HG03175 (cell line): ENCODE results near the gene ANKRD30B.
"Not testable (repeated sequence)": the region's sequence is repeated elsewhere in the genome, so short reads cannot be mapped to it uniquely, and the experiment has no call there.

ENCODE experiments used
- ATAC-seq: cut with Tn5 transposase; IDR thresholded peaks from one replicate; pipeline ENCODE4 v1.9.1; 2021; ENCODE audit warnings: mild to moderate bottlenecking, moderate library complexity; ENCODE audit not compliant: unreplicated experiment

Gene ANKRD30B

GRCh38 chr18:14747513-14748474 is at the start of gene ANKRD30B:
TSS of gene ANKRD30B (plus strand) at chr18:14748172. CDS start at chr18:14748420, 248 bp downstream.
- ATAC-seq: no peak

GRCh38 chr18:14701286-14702040 is 46.5 kb upstream of the ANKRD30B start:
- ATAC-seq: not testable (repeated sequence)

GRCh38 chr18:14709761-14710160 is 38.2 kb upstream of the ANKRD30B start:
- not testable (repeated sequence) for ATAC-seq

GRCh38 chr18:14721569-14721968 is 26.4 kb upstream of the ANKRD30B start:
- not testable (repeated sequence) for ATAC-seq

- not testable (repeated sequence) for ATAC-seq
These were observed 8.9 kb upstream of the ANKRD30B start for GRCh38 chr18:14739056-14739455.

- no peak for ATAC-seq
These were observed 1.1 kb upstream of the ANKRD30B start for GRCh38 chr18:14746897-14747296.

- no peak for ATAC-seq
These were observed 524 bp downstream of the ANKRD30B start for GRCh38 chr18:14748496-14748895.

GRCh38 chr18:14763566-14763965 is 15.6 kb downstream of the ANKRD30B start:
- ATAC-seq: not testable (repeated sequence)

GRCh38 chr18:14767474-14767873 is 19.5 kb downstream of the ANKRD30B start:
- ATAC-seq: no peak

GRCh38 chr18:14768241-14768640 is 20.3 kb downstream of the ANKRD30B start:
- no peak for ATAC-seq

- no peak for ATAC-seq
These were observed 21.4 kb downstream of the ANKRD30B start for GRCh38 chr18:14769381-14769780.

- no peak for ATAC-seq
These were observed 28.8 kb downstream of the ANKRD30B start for GRCh38 chr18:14776801-14777200.

- ATAC-seq: no peak
These were observed 33.7 kb downstream of the ANKRD30B start for GRCh38 chr18:14781671-14782070.

GRCh38 chr18:14784133-14784532 is 36.2 kb downstream of the ANKRD30B start:
- no peak for ATAC-seq

- ATAC-seq: not testable (repeated sequence)
These were observed 48.9 kb downstream of the ANKRD30B start for GRCh38 chr18:14796876-14797275.

- not testable (repeated sequence) for ATAC-seq
These were observed 50.2 kb downstream of the ANKRD30B start for GRCh38 chr18:14797969-14798764.

GRCh38 chr18:14811081-14811480 is 63.1 kb downstream of the ANKRD30B start:
- not testable (repeated sequence) for ATAC-seq

- not testable (repeated sequence) for ATAC-seq
These were observed 79.1 kb downstream of the ANKRD30B start for GRCh38 chr18:14826972-14827632.

- not testable (repeated sequence) for ATAC-seq
These were observed 93.6 kb downstream of the ANKRD30B start for GRCh38 chr18:14841607-14842006.

GRCh38 chr18:14851533-14851932 is 103.6 kb downstream of the ANKRD30B start:
- ATAC-seq: not testable (repeated sequence)
